Stomach smooth muscle (tissue), 2 donors: ENCODE measurements around the gene SMG1.
"Not testable (repeated sequence)": the region's sequence is repeated elsewhere in the genome, so short reads cannot be mapped to it uniquely, and the experiment has no call there.

Experiments used
- H3K27ac ChIP-seq: one replicate; pipeline ENCODE4 v1.7.0; 2013; ENCODE audit warnings: mild to moderate bottlenecking, low read length, inconsistent platforms
- H3K27me3 ChIP-seq, 2 donors: one replicate each; pipeline ENCODE4 v1.7.0; 2013; ENCODE audit warnings: low read length in 2 of 2; ENCODE audit not compliant: insufficient read depth in 2 of 2, control insufficient read depth in 1 of 2
- H3K36me3 ChIP-seq, 2 donors: one replicate each; pipeline ENCODE4 v1.7.0; 2013; ENCODE audit warnings: low read length in 2 of 2; ENCODE audit not compliant: control insufficient read depth in 2 of 2, insufficient read depth in 2 of 2
- H3K4me1 ChIP-seq: one replicate; pipeline ENCODE4 v1.7.0; 2013; ENCODE audit warnings: low read length; ENCODE audit not compliant: control insufficient read depth, insufficient read depth
- H3K4me3 ChIP-seq, 2 donors: one replicate each; pipeline ENCODE4 v1.7.0; 2013; ENCODE audit warnings: low read length in 2 of 2
- H3K9ac ChIP-seq, 2 donors: one replicate each; pipeline ENCODE4 v1.7.0; 2013; ENCODE audit warnings: low read length in 2 of 2, mild to moderate bottlenecking in 1 of 2
- H3K9me3 ChIP-seq, 2 donors: one replicate each; pipeline ENCODE4 v1.7.0; 2013; ENCODE audit warnings: low read length in 2 of 2; ENCODE audit not compliant: control insufficient read depth in 2 of 2
- donor health status: healthy.
- donor health status: Pancreatic carcinoma.

The SMG1 gene

GRCh38 chr16:18901194-18901593 lies 25.0 kb downstream of the SMG1 start:
- H3K4me1 ChIP-seq, H3K27ac ChIP-seq, H3K27me3 ChIP-seq, H3K9ac ChIP-seq, H3K36me3 ChIP-seq, H3K4me3 ChIP-seq, H3K9me3 ChIP-seq: not testable (repeated sequence)

GRCh38 chr16:18884456-18884855 lies 41.8 kb downstream of the SMG1 start:
- H3K36me3 ChIP-seq, H3K9ac ChIP-seq, H3K27me3 ChIP-seq, H3K9me3 ChIP-seq, H3K27ac ChIP-seq, H3K4me3 ChIP-seq, H3K4me1 ChIP-seq: not testable (repeated sequence)

- H3K36me3 ChIP-seq, H3K27me3 ChIP-seq, H3K4me3 ChIP-seq, H3K27ac ChIP-seq, H3K9me3 ChIP-seq, H3K9ac ChIP-seq, H3K4me1 ChIP-seq: not testable (repeated sequence)
These were observed 48.5 kb downstream of the SMG1 start for GRCh38 chr16:18877734-18878133.

- not testable (repeated sequence) for H3K27ac ChIP-seq, H3K9me3 ChIP-seq, H3K36me3 ChIP-seq, H3K9ac ChIP-seq, H3K4me1 ChIP-seq, H3K4me3 ChIP-seq, H3K27me3 ChIP-seq
These were observed 48.9 kb downstream of the SMG1 start for GRCh38 chr16:18877259-18877658.

- not testable (repeated sequence) for H3K36me3 ChIP-seq, H3K4me3 ChIP-seq, H3K9ac ChIP-seq, H3K27ac ChIP-seq, H3K4me1 ChIP-seq, H3K27me3 ChIP-seq, H3K9me3 ChIP-seq
These were observed 49.9 kb downstream of the SMG1 start for GRCh38 chr16:18876301-18876700.

GRCh38 chr16:18869043-18869771 lies 57.0 kb downstream of the SMG1 start:
- H3K36me3 ChIP-seq, H3K27ac ChIP-seq, H3K4me3 ChIP-seq, H3K4me1 ChIP-seq, H3K9me3 ChIP-seq, H3K9ac ChIP-seq, H3K27me3 ChIP-seq: not testable (repeated sequence)

GRCh38 chr16:18866277-18866823 lies 59.9 kb downstream of the SMG1 start:
- H3K9ac ChIP-seq, H3K9me3 ChIP-seq, H3K36me3 ChIP-seq, H3K27ac ChIP-seq, H3K4me3 ChIP-seq, H3K4me1 ChIP-seq, H3K27me3 ChIP-seq: not testable (repeated sequence)

- not testable (repeated sequence) for H3K4me1 ChIP-seq, H3K36me3 ChIP-seq, H3K4me3 ChIP-seq, H3K9me3 ChIP-seq, H3K27ac ChIP-seq, H3K27me3 ChIP-seq, H3K9ac ChIP-seq
These were observed 63.3 kb downstream of the SMG1 start for GRCh38 chr16:18862891-18863290.

GRCh38 chr16:18855196-18855595 lies 71.0 kb downstream of the SMG1 start:
- Histone ChIP-seq H3K27ac (no peak overlapping the region), H3K4me3 (no peak overlapping the region), H3K9ac (no peak overlapping the region), H3K4me1 (no peaks in the 10 kb centered on the region), H3K27me3 (no peaks in the 10 kb centered on the region), H3K36me3 (peaks cover 24 to 38% of the 10 kb centered on the region in 2 donors), H3K9me3 (no peaks in the 10 kb centered on the region)

- Histone ChIP-seq H3K27me3 (no peaks in the 10 kb centered on the region), H3K9ac (no peak overlapping the region), H3K4me1 (no peaks in the 10 kb centered on the region), H3K9me3 (no peaks in the 10 kb centered on the region), H3K27ac (no peak overlapping the region), H3K36me3 (peaks cover 35 to 48% of the 10 kb centered on the region in 2 donors), H3K4me3 (no peak overlapping the region)
These were observed 72.5 kb downstream of the SMG1 start for GRCh38 chr16:18853694-18854093.

GRCh38 chr16:18852647-18853046 lies 73.6 kb downstream of the SMG1 start:
- no peak overlapping the region for H3K4me3 ChIP-seq
- H3K4me1 ChIP-seq, result no peaks in the 10 kb centered on the region
- no peaks in the 10 kb centered on the region for H3K27me3 ChIP-seq
- no peak overlapping the region for H3K27ac ChIP-seq
- no peak overlapping the region for H3K9ac ChIP-seq
- H3K9me3 ChIP-seq, result no peaks in the 10 kb centered on the region
- H3K36me3 ChIP-seq, result peaks cover 44 to 56% of the 10 kb centered on the region in 2 donors
